ENCODE data around the gene KLHDC7B.

- TF ChIP-seq CTCF (IDR thresholded peaks at IDR 0.05; ENCODE audit: insufficient read depth, low read length) (no peak), POLR2AphosphoS5 (IDR thresholded peaks at IDR 0.05; ENCODE audit: low read depth) (no peak), REST (IDR thresholded peaks at IDR 0.05; ENCODE audit: insufficient replicate concordance, low read depth) (no peak)
These were observed 40.1 kb downstream of the KLHDC7B start for GRCh38 chr22:50585781-50586180.

Data from HL-60 (cell line).